Natural killer cell treated with Interleukin-12 subunit alpha and Interleukin-12 subunit beta and Interleukin-15 and Interleukin-18, amount 100 ng/mL, for 72 hours (primary cell): ENCODE measurements around the gene ABCB8. TPM values are rescaled to one million over a fixed set of nuclear protein-coding genes. Genes with fewer than 3 reads are reported as not detected.
"Not testable (repeated sequence)": the region's sequence is repeated elsewhere in the genome, so short reads cannot be mapped to it uniquely, and the experiment has no call there.

Experiments used
- ATAC-seq, 2 donors: fragments of 150-1000 bp; cut with Tn5 transposase in 1 of 2; sonication (Bioruptor Pico), chemical (Tn5 transposase) in 1 of 2; 2 replicates each; pipeline ENCODE4 v1.10.0; 2021
- DNase-seq: peaks from one replicate; pipeline ENCODE4 v3.0.0; 2022; ENCODE audit warnings: low spot score
- H3K27ac Mint-ChIP-seq, 2 donors: 1 replicate in 1 of 2; 2 replicates in 1 of 2; pipeline ENCODE4 v1.8.0; 2022; ENCODE audit warnings: mixed read lengths in 2 of 2, mild to moderate bottlenecking in 1 of 2, moderate library complexity in 1 of 2
- H3K27me3 Mint-ChIP-seq, 2 donors: 1 replicate in 1 of 2; 2 replicates in 1 of 2; pipeline ENCODE4 v1.8.0; 2022; ENCODE audit warnings: mixed read lengths in 2 of 2
- H3K36me3 Mint-ChIP-seq: one replicate; pipeline ENCODE4 v1.8.0; 2022; ENCODE audit warnings: mixed read lengths
- H3K4me1 Mint-ChIP-seq, 2 donors: 1 replicate in 1 of 2; 2 replicates in 1 of 2; pipeline ENCODE4 v1.8.0; 2022; ENCODE audit warnings: low read depth in 2 of 2, mixed read lengths in 2 of 2, mild to moderate bottlenecking in 1 of 2
- H3K4me3 Mint-ChIP-seq: one replicate; pipeline ENCODE4 v1.8.0; 2022; ENCODE audit warnings: mixed read lengths
- H3K9me3 Mint-ChIP-seq: 2 replicates; pipeline ENCODE4 v1.8.0; 2022; ENCODE audit warnings: mixed read lengths
- total RNA-seq, 2 donors: library from RNA; stranded (reverse); gene quantifications; one replicate each; pipeline ENCODE4 v1.2.3, GENCODE V29; 2022

The ABCB8 gene
- total RNA-seq, 2 donors from 2014 or later, result 43.1 to 82.8 TPM

DNA sequence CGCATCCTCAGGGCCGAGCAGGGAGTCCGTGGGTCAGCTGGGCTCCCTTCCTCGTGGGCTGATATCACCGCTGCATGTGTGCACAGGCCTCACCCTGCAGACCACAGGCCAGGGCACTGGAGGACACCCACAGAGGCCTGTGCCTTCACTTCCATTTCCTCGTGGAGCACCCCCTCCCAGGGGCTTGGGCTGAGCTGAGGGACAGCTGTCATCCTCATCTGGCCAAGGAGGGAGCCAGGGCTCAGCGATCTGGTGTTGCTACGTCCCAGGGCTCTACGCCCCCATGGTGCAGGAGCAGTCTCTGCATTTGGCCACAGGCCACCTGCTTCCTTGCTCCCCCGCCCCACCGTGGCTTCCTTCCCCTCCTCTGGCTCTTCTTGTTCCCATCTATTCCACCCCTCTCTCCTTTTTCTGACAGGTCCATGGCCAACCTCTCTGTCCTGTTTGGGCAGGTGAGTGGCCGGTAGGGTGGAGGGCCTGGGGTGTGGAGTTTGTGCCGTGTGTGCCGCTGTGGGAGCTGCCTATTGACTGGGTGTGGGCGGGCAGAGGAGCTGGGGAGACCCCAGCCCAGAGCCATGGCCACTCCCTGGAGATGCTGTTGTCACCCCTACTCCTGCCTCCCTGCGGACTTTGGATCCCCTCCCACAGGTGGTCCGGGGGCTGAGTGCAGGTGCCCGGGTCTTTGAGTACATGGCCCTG is 11.7 kb downstream of the ABCB8 start:
- no peaks in the 10 kb centered on the region for H3K9me3 Mint-ChIP-seq
- ATAC-seq (no peak), DNase-seq (no peak)
- no peak overlapping the region for H3K27ac Mint-ChIP-seq
- H3K27me3 Mint-ChIP-seq, result no peaks in the 10 kb centered on the region
- no peaks in the 10 kb centered on the region for H3K36me3 Mint-ChIP-seq
- H3K4me3 Mint-ChIP-seq, result no peak overlapping the region
- H3K4me1 Mint-ChIP-seq, result peaks cover 8 to 11% of the 10 kb centered on the region in 2 donors

DNA sequence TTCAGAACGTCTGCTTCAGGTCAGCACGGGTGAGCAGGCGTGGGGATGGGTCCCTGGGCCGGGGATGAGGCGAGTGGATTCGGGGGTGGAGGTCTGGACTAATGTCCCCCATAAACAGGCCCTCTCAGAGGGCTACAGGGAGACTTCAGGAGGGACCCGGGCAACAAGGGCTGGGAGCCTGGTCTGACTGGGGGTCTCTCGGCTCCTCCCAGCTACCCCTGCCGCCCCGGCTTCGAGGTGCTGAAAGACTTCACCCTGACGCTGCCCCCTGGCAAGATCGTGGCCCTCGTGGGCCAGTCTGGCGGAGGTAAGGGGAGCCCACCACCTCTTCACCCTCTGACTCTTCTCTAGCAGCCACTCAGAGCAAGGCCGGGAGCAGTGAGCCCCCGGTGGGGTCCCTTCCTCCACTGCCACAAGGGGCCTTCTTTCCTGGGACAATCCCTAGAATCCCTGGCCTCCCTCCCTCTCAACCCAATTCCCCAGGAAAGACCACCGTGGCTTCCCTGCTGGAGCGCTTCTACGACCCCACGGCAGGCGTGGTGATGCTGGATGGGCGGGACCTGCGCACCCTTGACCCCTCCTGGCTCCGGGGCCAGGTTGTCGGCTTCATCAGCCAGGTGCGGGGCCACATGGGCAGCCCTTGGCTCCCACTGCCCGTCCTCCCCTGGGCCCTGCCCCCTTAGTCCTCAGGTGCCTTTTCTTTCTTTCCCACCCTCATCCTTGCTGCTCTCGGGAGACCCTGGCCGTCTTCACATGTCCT is 12.5 kb downstream of the ABCB8 start:
- Mint-ChIP-seq H3K9me3 (no peaks in the 10 kb centered on the region), H3K4me1 (peaks cover 8 to 11% of the 10 kb centered on the region in 2 donors), H3K27me3 (no peaks in the 10 kb centered on the region), H3K36me3 (no peaks in the 10 kb centered on the region), H3K4me3 (no peak overlapping the region), H3K27ac (no peak overlapping the region)
- ATAC-seq, result no peak
- DNase-seq, result no peak

DNA sequence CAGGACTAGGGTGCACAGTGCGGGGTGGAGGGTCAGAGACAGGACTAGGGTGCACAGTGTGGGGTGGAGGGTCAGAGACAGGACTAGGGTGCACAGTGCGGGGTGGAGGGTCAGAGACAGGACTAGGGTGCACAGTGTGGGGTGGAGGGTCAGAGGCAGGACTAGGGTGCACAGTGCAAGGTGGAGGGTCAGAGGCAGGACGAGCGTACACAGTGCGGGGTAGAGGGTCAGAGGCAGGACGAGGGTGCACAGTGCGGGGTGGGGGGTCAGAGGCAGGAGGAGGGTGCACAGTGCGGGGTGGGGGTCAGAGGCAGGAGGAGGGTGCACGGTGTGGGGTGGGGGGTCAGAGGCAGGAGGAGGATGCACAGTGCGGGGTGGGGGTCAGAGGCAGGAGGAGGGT is 15.2 kb downstream of the ABCB8 start:
- H3K4me1 Mint-ChIP-seq, result peaks cover 11 to 12% of the 10 kb centered on the region in 2 donors
- not testable (repeated sequence) for DNase-seq, ATAC-seq, H3K36me3 Mint-ChIP-seq, H3K27me3 Mint-ChIP-seq, H3K4me3 Mint-ChIP-seq, H3K27ac Mint-ChIP-seq, H3K9me3 Mint-ChIP-seq

DNA sequence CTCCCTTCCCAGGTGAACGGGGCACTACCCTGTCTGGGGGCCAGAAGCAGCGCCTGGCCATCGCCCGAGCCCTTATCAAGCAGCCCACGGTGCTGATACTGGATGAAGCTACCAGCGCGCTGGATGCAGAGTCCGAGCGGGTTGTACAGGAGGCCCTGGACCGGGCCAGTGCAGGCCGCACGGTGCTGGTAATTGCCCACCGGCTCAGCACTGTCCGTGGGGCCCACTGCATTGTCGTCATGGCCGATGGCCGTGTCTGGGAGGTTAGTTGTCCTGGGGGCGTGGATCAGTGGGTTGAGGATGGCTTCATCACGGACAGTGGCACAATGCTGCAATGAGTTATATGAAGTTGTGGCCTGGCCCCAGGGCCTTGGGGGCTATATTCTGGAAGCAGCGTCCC is 15.7 kb downstream of the ABCB8 start:
- Mint-ChIP-seq H3K27ac (no peak overlapping the region), H3K27me3 (no peaks in the 10 kb centered on the region), H3K36me3 (no peaks in the 10 kb centered on the region), H3K4me1 (peaks cover 11 to 12% of the 10 kb centered on the region in 2 donors), H3K4me3 (no peak overlapping the region), H3K9me3 (no peaks in the 10 kb centered on the region)
- no peak for DNase-seq
- no peak for ATAC-seq

DNA sequence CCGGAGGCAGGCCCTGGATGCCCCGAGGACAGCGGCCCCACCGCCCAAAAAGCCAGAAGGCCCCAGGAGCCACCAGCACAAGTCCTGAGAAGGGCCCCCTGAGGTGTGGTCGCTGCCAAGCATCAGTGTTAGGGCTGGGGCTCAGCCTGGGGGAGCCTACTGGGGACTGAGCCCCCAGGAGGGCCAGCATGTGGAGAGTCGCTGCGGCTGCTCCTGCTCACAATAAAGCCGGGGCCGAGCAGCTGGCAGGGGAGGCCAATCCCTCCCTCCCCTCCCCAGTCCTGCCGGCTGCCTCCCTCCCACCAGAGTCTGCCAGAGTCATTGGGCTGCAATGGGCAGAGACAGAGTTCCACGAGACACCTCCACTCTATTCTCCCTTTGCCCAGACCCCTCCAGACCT is 17.0 kb downstream of the ABCB8 start:
- H3K4me1 Mint-ChIP-seq, result peaks cover 0 to 4% of the 10 kb centered on the region in 2 donors

DNA sequence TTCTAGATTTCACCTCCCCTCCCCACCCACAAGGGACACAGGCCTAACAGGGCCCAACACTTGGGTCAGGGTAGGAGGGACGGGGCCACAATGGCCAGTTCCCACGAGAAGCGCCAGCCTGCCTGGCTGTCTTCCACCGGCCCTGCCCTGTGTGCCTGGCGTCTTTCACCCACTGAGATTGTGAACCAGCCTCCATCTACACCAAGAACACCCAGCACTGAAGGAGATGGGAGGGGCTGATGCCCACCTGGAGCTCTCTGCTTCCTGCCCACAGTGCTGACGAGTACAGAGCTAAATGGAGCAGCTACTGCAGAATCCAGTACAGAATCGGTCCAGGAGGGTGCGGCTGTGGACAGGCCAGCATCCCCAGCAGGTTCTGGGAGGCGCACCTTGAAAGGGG is 17.7 kb downstream of the ABCB8 start:
- Mint-ChIP-seq H3K4me3 (no peak overlapping the region), H3K27me3 (no peaks in the 10 kb centered on the region), H3K27ac (no peak overlapping the region), H3K4me1 (peaks cover 0 to 4% of the 10 kb centered on the region in 2 donors), H3K36me3 (no peaks in the 10 kb centered on the region), H3K9me3 (no peaks in the 10 kb centered on the region)
- DNase-seq, result no peak
- no peak for ATAC-seq

More for the DNA sequence above, 17.0 kb downstream of the ABCB8 start:
- Mint-ChIP-seq H3K9me3 (no peaks in the 10 kb centered on the region), H3K36me3 (no peaks in the 10 kb centered on the region), H3K4me3 (no peak overlapping the region), H3K27me3 (no peaks in the 10 kb centered on the region), H3K27ac (no peak overlapping the region)
- DNase-seq (no peak), ATAC-seq (no peak)

DNA sequence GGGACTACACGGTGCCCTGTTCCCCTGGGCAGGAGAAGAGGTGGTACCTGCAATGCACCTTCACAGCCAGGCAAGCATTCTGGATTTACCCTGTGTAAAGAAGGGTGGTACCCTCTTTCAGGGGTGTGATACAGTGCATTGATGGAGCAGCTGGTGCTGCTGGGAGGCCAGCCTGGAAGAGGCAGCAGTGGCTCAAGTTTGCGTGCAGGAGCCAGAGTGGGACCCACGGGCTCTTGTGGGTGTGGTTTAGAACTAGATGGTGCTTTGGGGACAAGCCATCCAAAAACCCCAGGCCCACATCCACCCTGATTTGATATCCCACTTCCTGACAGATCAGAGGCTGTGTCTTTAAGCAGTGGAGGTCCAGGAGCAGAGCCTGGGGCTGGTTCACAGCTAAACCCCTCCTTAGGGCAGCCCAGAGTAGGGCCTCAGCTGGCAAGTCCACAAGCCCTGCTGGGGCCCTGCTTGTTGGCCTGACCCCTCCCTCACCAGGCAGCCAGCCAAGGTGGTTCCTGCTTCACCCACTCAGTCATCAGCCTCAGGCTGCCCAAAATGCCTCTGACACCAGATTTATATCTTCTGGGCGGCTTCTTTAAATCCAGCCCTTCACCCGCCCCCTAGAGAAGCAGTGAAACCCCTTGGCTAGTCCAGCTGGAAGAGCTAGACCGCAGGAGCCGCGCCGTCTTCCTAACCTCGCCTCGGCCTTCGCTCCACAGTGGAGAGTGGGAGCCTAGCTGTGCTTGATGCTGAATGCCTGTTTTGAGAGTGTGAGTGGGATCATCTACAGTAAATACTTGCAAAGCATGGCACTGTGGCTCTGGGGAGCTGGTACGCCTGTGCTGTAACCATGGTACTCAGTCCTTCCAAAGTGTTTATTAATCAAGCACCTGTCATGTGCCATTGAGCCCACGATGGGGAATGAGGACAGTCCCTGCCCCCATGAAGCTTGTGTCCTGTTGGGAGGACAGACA is 18.6 kb downstream of the ABCB8 start:
- Mint-ChIP-seq H3K9me3 (no peaks in the 10 kb centered on the region), H3K27me3 (no peaks in the 10 kb centered on the region), H3K4me1 (peaks cover 0 to 4% of the 10 kb centered on the region in 2 donors), H3K27ac (no peak overlapping the region), H3K36me3 (no peaks in the 10 kb centered on the region), H3K4me3 (no peak overlapping the region)
- no peak for DNase-seq
- ATAC-seq, result no peak

DNA sequence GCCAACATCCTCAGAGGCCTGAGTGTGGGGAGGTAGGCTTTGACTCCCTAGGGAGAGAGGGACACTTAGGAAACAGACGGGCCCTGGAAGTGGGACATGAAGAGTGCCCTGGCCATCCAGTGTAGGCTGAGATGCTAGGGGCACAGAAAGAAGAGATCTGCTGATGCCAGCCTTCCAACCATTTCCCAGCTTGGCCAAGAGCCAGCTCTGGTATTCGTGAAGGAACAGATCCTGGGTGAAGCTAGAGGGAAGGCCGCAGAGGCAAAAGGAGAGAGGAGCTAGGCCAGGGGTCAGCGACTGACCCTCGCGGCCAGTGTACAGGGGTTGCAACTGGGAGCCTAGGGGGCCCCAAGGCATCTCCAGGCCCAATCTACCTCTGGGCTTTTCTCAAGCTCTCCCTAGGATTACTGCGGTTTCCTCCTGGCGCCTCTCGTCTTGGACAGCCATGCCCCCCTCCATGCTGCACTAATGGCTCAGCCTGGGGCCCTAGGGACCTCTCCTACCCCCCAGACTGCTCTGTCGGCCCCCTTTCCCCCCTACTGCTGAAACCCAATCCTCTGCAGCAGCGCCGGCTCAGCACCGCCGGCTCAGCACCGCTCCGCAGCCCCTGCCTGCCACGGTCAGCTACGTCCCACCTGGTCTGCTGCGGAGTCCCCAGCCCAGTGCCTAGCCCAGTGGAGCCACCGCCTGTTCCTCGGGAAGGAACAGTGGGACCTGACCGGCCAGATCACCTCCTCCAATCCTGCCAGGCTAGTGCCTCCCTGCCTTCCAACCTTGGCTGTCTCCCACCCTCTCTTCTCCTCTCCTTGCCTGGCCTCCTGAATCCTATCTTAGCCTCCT is 19.9 kb downstream of the ABCB8 start, which contains the start of gene ASIC3:
Gene ASIC3 (plus strand): TSS at position 556 of the 840 bp plus-strand sequence. CDS start 355 bp downstream, outside the sequence.
- ATAC-seq (no peak), DNase-seq (no peak)
- H3K36me3 Mint-ChIP-seq, result no peaks in the 10 kb centered on the region
- H3K27me3 Mint-ChIP-seq, result peaks cover 3 to 8% of the 10 kb centered on the region in 2 donors
- no peak within 1 kb of the TSS for H3K4me3 Mint-ChIP-seq
- no peak within 1 kb of the TSS for H3K27ac Mint-ChIP-seq
- no peaks in the 10 kb centered on the region for H3K9me3 Mint-ChIP-seq
- H3K4me1 Mint-ChIP-seq, result peaks cover 0 to 8% of the 10 kb centered on the region in 2 donors

DNA sequence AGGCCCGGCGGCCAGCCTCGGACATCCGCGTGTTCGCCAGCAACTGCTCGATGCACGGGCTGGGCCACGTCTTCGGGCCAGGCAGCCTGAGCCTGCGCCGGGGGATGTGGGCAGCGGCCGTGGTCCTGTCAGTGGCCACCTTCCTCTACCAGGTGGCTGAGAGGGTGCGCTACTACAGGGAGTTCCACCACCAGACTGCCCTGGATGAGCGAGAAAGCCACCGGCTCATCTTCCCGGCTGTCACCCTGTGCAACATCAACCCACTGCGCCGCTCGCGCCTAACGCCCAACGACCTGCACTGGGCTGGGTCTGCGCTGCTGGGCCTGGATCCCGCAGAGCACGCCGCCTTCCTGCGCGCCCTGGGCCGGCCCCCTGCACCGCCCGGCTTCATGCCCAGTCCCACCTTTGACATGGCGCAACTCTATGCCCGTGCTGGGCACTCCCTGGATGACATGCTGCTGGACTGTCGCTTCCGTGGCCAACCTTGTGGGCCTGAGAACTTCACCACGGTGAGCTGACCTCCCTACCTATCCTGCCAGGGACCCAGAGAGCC is 20.7 kb downstream of the ABCB8 start:
- DNase-seq (no peak), ATAC-seq (no peak)
- Mint-ChIP-seq H3K4me1 (peaks cover 0 to 8% of the 10 kb centered on the region in 2 donors), H3K36me3 (no peaks in the 10 kb centered on the region), H3K27ac (no peak overlapping the region), H3K27me3 (peaks cover 3 to 8% of the 10 kb centered on the region in 2 donors), H3K9me3 (no peaks in the 10 kb centered on the region), H3K4me3 (no peak overlapping the region)

DNA sequence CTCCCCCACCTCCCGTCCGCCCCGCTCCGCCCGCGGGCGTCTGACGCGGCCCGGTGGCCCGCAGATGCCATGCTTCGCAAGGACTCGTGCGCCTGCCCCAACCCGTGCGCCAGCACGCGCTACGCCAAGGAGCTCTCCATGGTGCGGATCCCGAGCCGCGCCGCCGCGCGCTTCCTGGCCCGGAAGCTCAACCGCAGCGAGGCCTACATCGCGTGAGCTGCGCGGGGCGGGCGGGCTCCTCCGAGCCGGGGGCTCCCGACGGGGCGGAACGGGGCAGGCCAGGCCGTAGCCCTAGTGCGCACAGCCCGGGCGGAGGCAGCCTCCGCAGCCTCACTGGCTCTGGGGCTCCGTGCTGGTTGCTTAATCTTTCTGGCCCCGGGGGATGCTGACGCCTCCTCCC is 22.9 kb downstream of the ABCB8 start:
- Mint-ChIP-seq H3K4me1 (peaks cover 0 to 8% of the 10 kb centered on the region in 2 donors), H3K4me3 (no peak overlapping the region), H3K36me3 (no peaks in the 10 kb centered on the region), H3K27ac (no peak overlapping the region), H3K9me3 (no peaks in the 10 kb centered on the region), H3K27me3 (peaks cover 3 to 8% of the 10 kb centered on the region in 2 donors)
- ATAC-seq, result peak; percentile 56 to 61
- no peak for DNase-seq

DNA sequence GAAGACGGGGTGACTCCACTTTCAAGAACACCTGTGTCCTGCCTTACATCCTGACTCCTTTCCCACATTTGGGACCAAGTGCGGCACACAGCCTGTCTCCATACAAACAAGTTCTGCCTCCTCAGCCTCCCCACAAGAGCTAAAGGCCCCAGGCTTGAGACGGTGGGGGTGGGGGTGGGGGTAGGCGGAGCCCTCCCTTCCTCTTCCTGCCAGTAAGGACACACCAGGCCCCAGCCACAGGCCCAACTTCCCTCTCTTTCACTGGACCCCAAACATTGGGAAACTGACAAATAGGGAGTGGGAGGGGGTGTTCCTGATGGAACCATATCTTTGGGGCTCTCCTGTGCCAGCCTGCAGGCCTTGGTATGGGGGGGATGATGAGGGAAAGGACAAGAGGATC is 24.8 kb downstream of the ABCB8 start:
- Mint-ChIP-seq H3K36me3 (no peaks in the 10 kb centered on the region), H3K9me3 (no peaks in the 10 kb centered on the region), H3K27me3 (peaks cover 3 to 8% of the 10 kb centered on the region in 2 donors), H3K27ac (no peak overlapping the region), H3K4me3 (no peak overlapping the region), H3K4me1 (peaks cover 9 to 11% of the 10 kb centered on the region in 2 donors)
- DNase-seq (no peak), ATAC-seq (no peak)

DNA sequence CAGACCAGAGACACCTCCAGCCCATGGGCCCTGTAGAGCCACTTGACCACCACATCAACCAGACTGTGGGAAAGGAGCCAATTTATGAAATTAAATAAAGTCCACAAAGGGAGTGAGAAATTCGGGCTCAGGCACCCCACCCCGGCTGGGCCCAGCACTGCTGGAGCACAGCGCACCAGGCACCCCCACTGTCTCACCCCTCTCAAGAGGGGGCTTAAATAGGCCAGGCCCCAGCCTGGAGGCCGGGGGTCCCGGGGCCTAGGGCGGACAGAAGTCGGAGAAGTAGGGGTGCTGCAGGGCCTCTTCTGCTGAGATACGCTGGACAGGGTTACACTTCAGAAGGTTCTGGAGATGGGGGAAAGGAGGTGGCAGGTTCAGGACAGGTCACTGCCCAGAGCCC is 25.5 kb downstream of the ABCB8 start:
- Mint-ChIP-seq H3K4me1 (peaks cover 13 to 15% of the 10 kb centered on the region in 2 donors), H3K4me3 (no peak overlapping the region), H3K27me3 (peaks cover 3 to 8% of the 10 kb centered on the region in 2 donors), H3K9me3 (no peaks in the 10 kb centered on the region), H3K27ac (no peak overlapping the region), H3K36me3 (no peaks in the 10 kb centered on the region)
- DNase-seq (no peak), ATAC-seq (no peak)
